ENCODE measurements around the gene OGFOD3. TPM values are rescaled to one million over a fixed set of nuclear protein-coding genes. Genes with fewer than 3 reads are reported as not detected.
A peak's percentile ranks its signal among the peaks of the same experiment; 100 is the strongest.
"Not testable (repeated sequence)": the region's sequence is repeated elsewhere in the genome, so short reads cannot be mapped to it uniquely, and the experiment has no call there.

Gene OGFOD3
- total and polyA plus RNA-seq, 2 donors, result 10.0 to 31.5 TPM

DNA sequence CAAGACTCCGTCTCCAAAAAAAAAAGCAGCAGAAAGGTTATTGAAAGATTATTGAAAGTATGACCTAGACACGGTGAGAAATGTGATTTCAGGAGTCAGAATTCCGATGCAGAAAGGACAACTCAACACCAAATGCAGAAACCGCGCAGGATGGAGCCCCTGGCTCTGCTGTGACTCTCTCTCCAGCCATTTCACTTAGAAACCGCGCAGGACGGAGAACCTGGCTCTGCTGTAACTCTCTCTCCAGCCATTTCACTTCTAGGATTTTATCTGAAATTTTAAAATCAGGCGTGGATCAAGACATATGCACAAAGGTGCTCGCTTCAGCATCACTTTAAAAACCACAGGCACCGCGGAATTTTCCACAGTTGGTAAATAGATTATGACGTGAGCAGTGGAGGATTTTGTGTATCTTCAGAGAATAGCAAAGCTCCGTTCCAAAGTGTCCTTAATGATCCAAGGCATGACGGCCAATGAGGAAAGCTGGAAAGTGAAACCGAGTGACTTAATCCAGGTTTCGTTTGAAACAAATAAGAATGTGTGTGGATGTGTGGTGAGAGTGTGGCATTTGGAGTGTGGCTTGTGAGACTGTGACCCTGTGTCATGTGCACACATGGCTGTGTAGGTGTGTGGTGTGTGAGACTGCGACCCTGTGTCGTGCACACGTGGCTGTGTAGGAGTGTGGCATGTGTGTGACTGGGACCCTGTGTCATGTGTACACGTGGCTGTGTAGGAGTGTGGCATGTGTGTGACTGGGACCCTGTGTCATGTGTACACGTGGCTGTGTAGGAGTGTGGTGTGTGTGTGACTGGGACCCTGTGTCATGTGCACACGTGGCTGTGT, 37.3 kb downstream of the OGFOD3 start:
- 59% methylated on average over 23 of the region's 23 CpGs for WGBS
- DNase-seq (ENCODE audit: extremely low spot score), result no peak
- Histone ChIP-seq H3K27ac (ENCODE audit: low read depth) (no peak overlapping the region), H3K36me3 (ENCODE audit: insufficient read depth) (no peaks in the 10 kb centered on the region), H3K4me3 (ENCODE audit: low read depth, low read length) (no peak overlapping the region), H3K4me1 (ENCODE audit: insufficient read depth) (no peaks in the 10 kb centered on the region)

GRCh38 chr17:82378741-82379021, 39.7 kb downstream of the OGFOD3 start:
- no peaks in the 10 kb centered on the region for H3K36me3 ChIP-seq (ENCODE audit: insufficient read depth)
- WGBS, result 69% methylated on average over 10 of the region's 10 CpGs
- DNase-seq (ENCODE audit: extremely low spot score), result no peak
- H3K27ac ChIP-seq (ENCODE audit: low read depth), result no peak overlapping the region
- no peaks in the 10 kb centered on the region for H3K4me1 ChIP-seq (ENCODE audit: insufficient read depth)
- no peak overlapping the region for H3K4me3 ChIP-seq (ENCODE audit: low read depth, low read length)

DNA sequence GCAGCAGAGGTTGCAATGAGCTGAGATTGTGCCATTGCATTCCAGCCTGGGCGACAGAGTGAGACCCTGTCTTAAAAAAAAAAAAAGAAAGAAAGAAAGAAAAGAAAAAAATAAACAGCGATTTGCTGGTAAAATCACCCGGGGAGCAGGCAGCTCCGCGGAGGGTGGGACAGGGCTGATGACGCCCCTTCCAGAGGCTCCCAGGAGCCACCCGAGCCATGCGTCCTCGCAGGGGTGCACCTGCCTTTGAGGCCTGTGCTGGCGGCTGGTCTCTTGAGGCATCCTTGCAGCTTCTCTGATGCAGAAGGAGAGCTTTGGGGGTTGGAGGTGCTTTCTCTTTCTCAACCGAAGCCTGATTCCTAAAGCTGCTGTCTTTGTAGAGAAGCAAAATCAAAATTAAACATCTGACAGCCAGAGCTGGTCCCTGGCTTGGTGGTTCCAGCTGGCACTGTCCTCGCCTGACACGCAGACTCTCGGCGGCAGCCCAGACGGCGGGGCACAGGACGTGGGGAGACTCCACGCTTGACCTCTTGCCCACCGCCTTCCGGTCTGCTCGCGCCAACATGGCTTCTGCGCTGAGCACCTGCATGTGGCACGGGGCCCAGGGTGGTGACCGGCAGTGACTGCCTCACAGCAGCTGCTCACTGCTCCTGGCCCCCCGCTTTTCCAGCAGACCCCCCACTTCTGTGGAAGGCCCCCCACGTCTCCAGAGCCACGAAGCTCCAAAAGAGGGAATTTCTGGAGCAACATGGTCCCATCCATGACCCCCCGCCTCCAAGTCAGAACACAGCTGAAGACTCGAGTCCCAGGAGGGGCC, 40.3 kb downstream of the OGFOD3 start:
- Histone ChIP-seq H3K4me1 (ENCODE audit: insufficient read depth) (no peaks in the 10 kb centered on the region), H3K36me3 (ENCODE audit: insufficient read depth) (no peaks in the 10 kb centered on the region), H3K27ac (ENCODE audit: low read depth) (no peak overlapping the region), H3K4me3 (ENCODE audit: low read depth, low read length) (no peak overlapping the region)
- WGBS, result 77% methylated on average over 31 of the region's 31 CpGs
- no peak for DNase-seq (ENCODE audit: extremely low spot score)

DNA sequence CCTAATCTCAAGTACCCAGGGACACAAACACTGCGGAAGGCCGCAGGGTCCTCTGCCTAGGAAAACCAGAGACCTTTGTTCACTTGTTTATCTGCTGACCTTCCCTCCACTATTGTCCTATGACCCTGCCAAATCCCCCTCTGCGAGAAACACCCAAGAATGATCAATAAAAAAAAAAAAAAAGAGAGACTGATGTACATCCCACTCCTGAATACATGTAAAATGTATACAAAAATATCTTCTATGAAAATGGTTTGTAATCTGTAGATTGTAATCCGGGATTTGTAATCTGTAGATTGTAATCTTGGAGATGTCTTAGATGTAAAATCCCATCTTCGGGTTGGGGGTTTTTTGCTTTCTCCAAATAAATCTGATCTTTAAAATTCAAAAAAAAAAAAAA, 41.1 kb downstream of the OGFOD3 start:
- H3K4me3 ChIP-seq (ENCODE audit: low read depth, low read length); H3K4me1 ChIP-seq (ENCODE audit: insufficient read depth); H3K36me3 ChIP-seq (ENCODE audit: insufficient read depth); DNase-seq (ENCODE audit: extremely low spot score); H3K27ac ChIP-seq (ENCODE audit: low read depth): not testable (repeated sequence)
- 53% methylated on average over 3 of the region's 5 CpGs for WGBS

DNA sequence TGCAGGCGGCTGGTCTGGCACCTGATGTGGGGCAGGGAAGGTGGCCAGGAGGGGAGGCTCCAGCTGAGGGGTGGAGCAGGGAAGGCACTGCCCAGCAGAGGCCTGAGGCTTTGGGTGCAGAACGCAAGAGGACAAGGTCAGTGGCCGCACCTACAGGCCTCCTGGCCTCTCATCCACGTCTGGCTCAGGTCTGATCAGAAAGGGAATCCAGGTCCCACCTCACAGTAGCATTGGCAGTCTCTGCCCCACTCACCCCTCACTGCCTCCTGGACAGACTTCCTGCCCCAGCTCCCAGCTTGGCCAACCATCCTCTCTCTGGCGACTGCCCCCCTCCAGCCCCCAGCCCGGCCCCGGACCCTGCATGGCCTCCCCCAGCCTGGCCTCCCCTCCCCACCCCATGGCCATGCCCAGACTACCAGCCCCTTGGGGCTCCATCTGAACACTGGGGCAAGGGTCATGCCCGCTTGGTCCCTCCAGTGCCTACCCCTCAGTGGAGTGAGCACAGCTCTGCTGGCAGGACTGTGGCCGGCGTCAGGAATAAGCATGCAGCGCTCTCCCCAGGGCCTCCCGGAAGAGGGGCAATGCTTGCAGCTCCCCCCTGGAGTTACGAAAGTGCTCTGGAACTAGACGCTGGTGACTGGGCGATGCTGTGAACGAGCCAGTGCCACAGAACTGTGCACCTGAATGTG, 42.2 kb downstream of the OGFOD3 start:
- H3K4me1 ChIP-seq (ENCODE audit: insufficient read depth), result peaks cover 4% of the 10 kb centered on the region
- no peaks in the 10 kb centered on the region for H3K36me3 ChIP-seq (ENCODE audit: insufficient read depth)
- DNase-seq (ENCODE audit: extremely low spot score), result no peak
- H3K4me3 ChIP-seq (ENCODE audit: low read depth, low read length), result no peak overlapping the region
- no peak overlapping the region for H3K27ac ChIP-seq (ENCODE audit: low read depth)
- WGBS, result 74% methylated on average over 16 of the region's 16 CpGs

- H3K4me1 ChIP-seq (ENCODE audit: insufficient read depth), result peaks cover 4% of the 10 kb centered on the region
- H3K36me3 ChIP-seq (ENCODE audit: insufficient read depth), result no peaks in the 10 kb centered on the region
- H3K27ac ChIP-seq (ENCODE audit: low read depth), result no peak overlapping the region
- WGBS, result 56% methylated on average over 46 of the region's 46 CpGs
- DNase-seq (ENCODE audit: extremely low spot score), result no peak
- H3K4me3 ChIP-seq (ENCODE audit: low read depth, low read length), result no peak overlapping the region
These were observed 42.9 kb downstream of the OGFOD3 start for GRCh38 chr17:82375359-82376041.

DNA sequence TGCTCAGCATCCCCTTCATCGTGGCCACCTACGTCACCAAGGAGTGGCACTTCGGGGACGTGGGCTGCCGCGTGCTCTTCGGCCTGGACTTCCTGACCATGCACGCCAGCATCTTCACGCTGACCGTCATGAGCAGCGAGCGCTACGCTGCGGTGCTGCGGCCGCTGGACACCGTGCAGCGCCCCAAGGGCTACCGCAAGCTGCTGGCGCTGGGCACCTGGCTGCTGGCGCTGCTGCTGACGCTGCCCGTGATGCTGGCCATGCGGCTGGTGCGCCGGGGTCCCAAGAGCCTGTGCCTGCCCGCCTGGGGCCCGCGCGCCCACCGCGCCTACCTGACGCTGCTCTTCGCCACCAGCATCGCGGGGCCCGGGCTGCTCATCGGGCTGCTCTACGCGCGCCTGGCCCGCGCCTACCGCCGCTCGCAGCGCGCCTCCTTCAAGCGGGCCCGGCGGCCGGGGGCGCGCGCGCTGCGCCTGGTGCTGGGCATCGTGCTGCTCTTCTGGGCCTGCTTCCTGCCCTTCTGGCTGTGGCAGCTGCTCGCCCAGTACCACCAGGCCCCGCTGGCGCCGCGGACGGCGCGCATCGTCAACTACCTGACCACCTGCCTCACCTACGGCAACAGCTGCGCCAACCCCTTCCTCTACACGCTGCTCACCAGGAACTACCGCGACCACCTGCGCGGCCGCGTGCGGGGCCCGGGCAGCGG, 43.6 kb downstream of the OGFOD3 start:
- Histone ChIP-seq H3K4me1 (ENCODE audit: insufficient read depth) (peaks cover 4% of the 10 kb centered on the region), H3K4me3 (ENCODE audit: low read depth, low read length) (no peak overlapping the region), H3K27ac (ENCODE audit: low read depth) (no peak overlapping the region), H3K36me3 (ENCODE audit: insufficient read depth) (no peaks in the 10 kb centered on the region)
- 35% methylated on average over 79 of the region's 79 CpGs for WGBS
- no peak for DNase-seq (ENCODE audit: extremely low spot score)

GRCh38 chr17:82373731-82374625, 44.4 kb downstream of the OGFOD3 start:
- Histone ChIP-seq H3K4me3 (ENCODE audit: low read depth, low read length) (no peak overlapping the region), H3K4me1 (ENCODE audit: insufficient read depth) (peaks cover 4% of the 10 kb centered on the region), H3K27ac (ENCODE audit: low read depth) (no peak overlapping the region), H3K36me3 (ENCODE audit: insufficient read depth) (no peaks in the 10 kb centered on the region)
- 86% methylated on average over 37 of the region's 37 CpGs for WGBS
- no peak for DNase-seq (ENCODE audit: extremely low spot score)

- DNase-seq (ENCODE audit: extremely low spot score); H3K27ac ChIP-seq (ENCODE audit: low read depth); H3K4me1 ChIP-seq (ENCODE audit: insufficient read depth); H3K4me3 ChIP-seq (ENCODE audit: low read depth, low read length); H3K36me3 ChIP-seq (ENCODE audit: insufficient read depth): not testable (repeated sequence)
- WGBS, result 91% methylated on average over 10 of the region's 10 CpGs
These were observed 45.3 kb downstream of the OGFOD3 start for GRCh38 chr17:82373072-82373452.

DNA sequence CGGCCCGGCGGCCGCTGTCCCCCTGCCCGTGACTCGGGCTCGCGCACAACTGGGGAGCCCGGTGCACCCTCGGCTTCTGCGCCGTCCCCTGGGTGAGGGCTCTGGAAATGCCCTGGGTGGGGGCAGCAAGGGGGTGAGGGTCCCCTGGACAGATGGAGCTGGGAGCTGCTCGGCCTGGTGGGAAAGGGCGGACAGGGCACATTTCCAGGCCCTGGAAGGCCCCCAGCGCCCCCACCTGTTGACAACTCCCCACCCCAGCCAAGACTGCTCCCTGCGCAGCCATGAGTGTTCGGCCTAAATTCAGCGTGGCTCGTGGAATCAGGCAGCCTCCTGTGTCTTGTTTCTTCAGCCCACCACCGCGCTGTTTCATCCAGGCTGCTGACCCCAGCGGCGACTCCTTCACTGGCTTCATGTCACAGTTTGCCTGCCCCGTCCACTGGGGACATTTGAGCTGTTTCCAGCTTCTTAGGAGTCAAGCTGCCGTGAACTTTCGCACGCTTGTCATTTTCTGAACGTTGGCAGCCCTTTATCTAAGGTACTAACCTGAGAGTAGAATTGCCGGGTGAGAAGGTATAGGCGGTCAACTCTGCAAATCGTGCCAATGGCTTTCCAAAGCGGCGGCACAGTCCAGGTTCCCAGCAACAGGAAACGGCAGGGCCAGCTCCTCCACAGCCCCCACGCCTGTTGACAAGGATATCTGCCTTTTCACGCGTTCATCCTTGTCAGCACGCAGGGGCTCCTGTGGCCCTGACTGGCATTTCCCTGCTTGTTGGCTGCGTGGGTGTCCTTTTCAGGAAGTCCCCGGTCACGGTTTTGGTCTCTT, 45.9 kb downstream of the OGFOD3 start:
- peaks cover 4% of the 10 kb centered on the region for H3K4me1 ChIP-seq (ENCODE audit: insufficient read depth)
- H3K27ac ChIP-seq (ENCODE audit: low read depth), result no peak overlapping the region
- no peak overlapping the region for H3K4me3 ChIP-seq (ENCODE audit: low read depth, low read length)
- WGBS, result 33% methylated on average over 41 of the region's 41 CpGs
- H3K36me3 ChIP-seq (ENCODE audit: insufficient read depth), result no peaks in the 10 kb centered on the region
- no peak for DNase-seq (ENCODE audit: extremely low spot score)

GRCh38 chr17:82371333-82372248, 46.8 kb downstream of the OGFOD3 start, which contains the start of gene UTS2R:
Gene UTS2R (plus strand): TSS chr17:82371765. CDS start chr17:82374325, 2,560 bp downstream.
- no peak within 1 kb of the TSS for H3K27ac ChIP-seq (ENCODE audit: low read depth)
- no peak for DNase-seq (ENCODE audit: extremely low spot score)
- peak within 1 kb of the TSS; percentile 22 for H3K4me3 ChIP-seq (ENCODE audit: low read depth, low read length)
- peaks cover 4% of the 10 kb centered on the region for H3K4me1 ChIP-seq (ENCODE audit: insufficient read depth)
- 3% methylated on average over 109 of the region's 109 CpGs for WGBS
- no peaks in the 10 kb centered on the region for H3K36me3 ChIP-seq (ENCODE audit: insufficient read depth)

Data from urinary bladder (tissue), 4 donors.